WERI-Rb-1 (cell line): ENCODE data around the gene ATOSA.

ENCODE experiments used
- DNase-seq: peaks from one replicate; pipeline ENCODE4 v3.0.0-alpha.2; 2020
- H3K27ac ChIP-seq: fragments of 250-450 bp; sonication (Bioruptor Pico); 2 replicates; pipeline ENCODE4 v1.5.1; 2020; ENCODE audit warnings: mild to moderate bottlenecking, moderate library complexity
- H3K27me3 ChIP-seq: fragments of 250-450 bp; sonication (Bioruptor Pico); 2 replicates; pipeline ENCODE4 v1.5.1; 2021; ENCODE audit warnings: mild to moderate bottlenecking, low read depth, moderate library complexity; ENCODE audit not compliant: insufficient read depth, severe bottlenecking
- H3K36me3 ChIP-seq: fragments of 250-450 bp; sonication (Bioruptor Pico); 2 replicates; pipeline ENCODE4 v1.5.1; 2020; ENCODE audit warnings: mild to moderate bottlenecking, moderate library complexity
- H3K4me3 ChIP-seq: 2 replicates; pipeline ENCODE4 v1.5.1; 2011; ENCODE audit warnings: low read depth, mild to moderate bottlenecking, control low read depth, low read length
- H3K9me3 ChIP-seq: fragments of 250-450 bp; sonication (Bioruptor Pico); 2 replicates; pipeline ENCODE4 v1.5.1; 2021; ENCODE audit warnings: mild to moderate bottlenecking, moderate library complexity; ENCODE audit not compliant: severe bottlenecking
- TF ChIP-seq, protein P1 (sequence below): IDR thresholded peaks from 2 replicates; pipeline ENCODE4 v1.5.1; 2011; ENCODE audit warnings: low read depth, mild to moderate bottlenecking, control low read depth, inconsistent platforms, low read length

Gene ATOSA

DNA sequence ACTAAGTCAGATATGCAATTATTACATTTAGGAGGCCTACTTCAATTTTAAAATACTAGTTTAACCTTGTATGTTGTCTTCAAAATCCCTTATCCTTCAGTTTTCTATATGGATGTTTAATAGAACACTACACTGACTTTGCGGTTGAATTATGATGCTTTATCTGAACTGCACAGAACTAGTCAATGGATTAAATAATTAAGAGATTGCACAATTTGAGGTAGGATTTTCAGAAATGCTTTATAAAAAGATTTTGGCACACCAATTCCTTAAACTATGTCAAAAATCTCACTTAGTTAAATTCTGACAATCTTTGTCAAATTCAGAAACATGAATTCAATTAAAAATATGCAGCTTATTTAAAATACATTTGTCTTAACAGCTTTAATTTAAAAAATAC, 28.1 kb downstream of the ATOSA start:
- DNase-seq: no peak
- Histone ChIP-seq H3K27ac (no peak overlapping the region; the same call in 1 of the 2 replicates), H3K9me3 (no peaks in the 10 kb centered on the region), H3K4me3 (peak overlapping the region; percentile 48), H3K27me3 (no peaks in the 10 kb centered on the region), H3K36me3 (no peaks in the 10 kb centered on the region)
- TF ChIP-seq, protein P1, sequence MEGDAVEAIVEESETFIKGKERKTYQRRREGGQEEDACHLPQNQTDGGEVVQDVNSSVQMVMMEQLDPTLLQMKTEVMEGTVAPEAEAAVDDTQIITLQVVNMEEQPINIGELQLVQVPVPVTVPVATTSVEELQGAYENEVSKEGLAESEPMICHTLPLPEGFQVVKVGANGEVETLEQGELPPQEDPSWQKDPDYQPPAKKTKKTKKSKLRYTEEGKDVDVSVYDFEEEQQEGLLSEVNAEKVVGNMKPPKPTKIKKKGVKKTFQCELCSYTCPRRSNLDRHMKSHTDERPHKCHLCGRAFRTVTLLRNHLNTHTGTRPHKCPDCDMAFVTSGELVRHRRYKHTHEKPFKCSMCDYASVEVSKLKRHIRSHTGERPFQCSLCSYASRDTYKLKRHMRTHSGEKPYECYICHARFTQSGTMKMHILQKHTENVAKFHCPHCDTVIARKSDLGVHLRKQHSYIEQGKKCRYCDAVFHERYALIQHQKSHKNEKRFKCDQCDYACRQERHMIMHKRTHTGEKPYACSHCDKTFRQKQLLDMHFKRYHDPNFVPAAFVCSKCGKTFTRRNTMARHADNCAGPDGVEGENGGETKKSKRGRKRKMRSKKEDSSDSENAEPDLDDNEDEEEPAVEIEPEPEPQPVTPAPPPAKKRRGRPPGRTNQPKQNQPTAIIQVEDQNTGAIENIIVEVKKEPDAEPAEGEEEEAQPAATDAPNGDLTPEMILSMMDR: no peak

DNA sequence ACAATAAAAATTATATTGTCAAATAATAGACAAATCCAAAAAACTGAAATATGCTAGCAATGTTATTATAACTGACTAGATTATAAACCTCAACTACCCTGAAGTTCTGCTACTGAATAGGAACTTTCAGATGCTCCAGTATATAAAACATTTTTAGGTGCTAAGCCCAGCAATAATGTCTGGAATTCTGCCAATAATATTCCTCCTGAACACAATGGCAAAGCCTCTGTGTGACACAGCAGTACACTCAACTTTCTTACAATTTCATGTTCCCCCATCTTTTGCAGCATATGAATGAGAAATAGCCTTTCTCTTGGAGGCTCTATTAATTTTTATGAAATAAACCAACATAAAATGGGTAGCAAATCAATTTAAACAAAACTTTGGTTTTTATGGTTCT, 29.5 kb downstream of the ATOSA start:
- TF ChIP-seq, protein P1: no peak
- Histone ChIP-seq H3K36me3 (no peaks in the 10 kb centered on the region), H3K9me3 (no peaks in the 10 kb centered on the region), H3K27ac (no peak overlapping the region), H3K27me3 (no peaks in the 10 kb centered on the region), H3K4me3 (no peak overlapping the region)
- DNase-seq: no peak

DNA sequence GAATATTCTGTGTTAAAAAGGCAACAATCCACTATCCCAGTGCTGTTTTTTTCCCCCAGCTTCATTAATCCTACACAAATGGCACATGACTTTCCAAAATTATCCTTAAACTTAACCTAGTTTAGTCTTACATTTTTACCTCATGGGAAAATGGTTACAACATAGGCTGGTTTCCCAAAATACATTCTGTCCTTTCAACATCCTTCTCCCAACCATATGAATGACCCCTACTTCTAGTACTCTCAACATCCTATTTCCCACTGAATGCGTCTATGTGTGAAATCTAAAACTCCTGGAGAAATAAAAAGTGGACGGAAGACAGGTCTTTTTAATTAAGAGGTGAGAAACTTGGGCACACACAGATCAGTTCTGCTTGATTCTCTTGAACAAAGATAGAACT, 33.3 kb downstream of the ATOSA start:
- Histone ChIP-seq H3K27me3 (no peaks in the 10 kb centered on the region), H3K27ac (no peak overlapping the region), H3K9me3 (no peaks in the 10 kb centered on the region), H3K4me3 (no peak overlapping the region), H3K36me3 (no peaks in the 10 kb centered on the region)
- no peak for DNase-seq
- TF ChIP-seq, protein P1: no peak

DNA sequence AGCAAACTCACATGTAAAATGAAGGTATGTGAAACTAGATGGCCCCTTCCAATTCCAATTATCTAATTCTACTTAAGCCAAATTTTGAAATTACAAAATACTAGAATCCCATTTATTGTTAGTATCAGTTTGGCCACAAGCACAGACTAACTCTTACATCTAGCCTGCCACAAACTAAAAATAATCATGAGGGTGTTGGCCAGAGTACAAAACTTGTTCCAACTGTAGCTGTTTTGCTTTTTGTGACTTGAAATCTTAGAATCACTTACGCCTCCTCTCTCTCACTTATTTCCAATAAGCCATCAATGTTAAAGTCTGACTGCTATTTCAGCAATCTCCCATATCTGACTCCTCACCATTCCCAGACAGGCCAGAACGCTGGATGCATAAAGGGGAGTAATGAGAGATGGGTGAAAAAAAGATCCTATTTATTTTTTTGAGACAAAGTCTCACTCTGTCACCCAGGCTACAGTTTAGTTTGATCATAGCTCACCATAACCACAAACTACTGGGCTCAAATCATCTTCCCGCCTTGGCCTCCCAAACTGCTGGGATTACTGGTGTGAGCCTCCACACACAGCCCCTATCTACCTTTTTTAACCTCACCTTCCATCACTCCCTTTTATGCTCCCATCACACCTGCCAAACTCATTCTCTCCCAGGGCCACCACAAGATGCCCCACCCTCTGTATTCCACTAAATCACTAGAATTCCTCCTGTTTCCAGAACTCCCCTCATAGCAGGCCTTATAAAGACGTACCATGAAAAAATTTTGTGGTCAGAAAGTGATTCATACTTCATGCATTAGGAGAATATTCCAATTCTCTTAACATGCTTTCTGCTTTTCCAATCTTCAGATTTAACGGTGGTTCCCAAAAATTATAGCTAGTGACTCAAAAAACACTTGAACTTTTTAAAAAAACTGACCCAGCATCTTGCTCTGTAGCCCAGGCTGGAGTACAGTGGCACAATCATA, 36.5 kb downstream of the ATOSA start:
- DNase-seq: no peak
- H3K27me3 ChIP-seq: no peaks in the 10 kb centered on the region
- H3K4me3 ChIP-seq: no peak overlapping the region
- TF ChIP-seq, protein P1: no peak
- no peaks in the 10 kb centered on the region for H3K36me3 ChIP-seq
- H3K9me3 ChIP-seq: no peaks in the 10 kb centered on the region
- no peak overlapping the region for H3K27ac ChIP-seq

DNA sequence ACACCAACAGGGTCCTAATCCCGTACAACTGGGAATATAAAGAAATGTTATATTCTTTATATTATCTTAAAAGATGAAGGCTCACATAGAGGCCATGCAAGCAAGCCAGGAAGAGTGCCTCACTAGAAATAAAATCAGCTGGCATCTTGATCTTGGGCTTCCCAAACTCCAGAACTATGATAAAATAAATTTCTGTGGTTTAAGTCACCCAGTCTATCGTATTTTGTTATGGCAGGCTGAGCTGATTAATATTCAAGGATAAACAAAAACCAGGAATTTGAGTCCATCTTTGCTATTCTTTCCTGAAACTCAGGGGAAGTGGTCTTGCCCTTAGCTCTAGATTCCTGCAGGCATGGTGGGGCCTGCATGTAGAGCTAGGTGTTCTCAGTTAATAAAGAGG, 42.7 kb downstream of the ATOSA start:
- Histone ChIP-seq H3K27ac (no peak overlapping the region), H3K9me3 (no peaks in the 10 kb centered on the region), H3K4me3 (no peak overlapping the region), H3K36me3 (no peaks in the 10 kb centered on the region), H3K27me3 (no peaks in the 10 kb centered on the region)
- TF ChIP-seq, protein P1: no peak
- no peak for DNase-seq
